AG04449 (cell line): ENCODE results near the gene CCDC110.

ENCODE experiments used
- CTCF ChIA-PET: fragments of 350-600 bp; formaldehyde crosslinking; extraction: SDS; loops from one replicate; lab custom pipeline; 2021; ENCODE audit warnings: antibody characterized with exemption; lab: Yijun Ruan, JAX
- POLR2A ChIA-PET: fragments of 400-600, 350-600 bp; formaldehyde crosslinking; extraction: SDS; loops from one replicate; lab custom pipeline; 2020; ENCODE audit warnings: antibody characterized with exemption, inconsistent platforms; lab: Yijun Ruan, JAX
- DNase-seq: peaks from one replicate; pipeline ENCODE4 v3.0.0-alpha.2; 2010; ENCODE audit warnings: low read depth, low spot score
- H3K4me3 ChIP-seq: 2 replicates; pipeline ENCODE4 v1.5.1; 2011; ENCODE audit warnings: low read depth, mild to moderate bottlenecking, control low read depth, low read length
- CTCF ChIP-seq: IDR thresholded peaks from one replicate; pipeline ENCODE4 v1.5.1; 2011; ENCODE audit warnings: mild to moderate bottlenecking, moderate library complexity, low read length, control low read depth, inconsistent platforms; ENCODE audit not compliant: insufficient read depth; ENCODE audit errors: missing control alignments

CCDC110 gene

GRCh38 chr4:185464183-185464582, 7.3 kb downstream of the CCDC110 start:
- POLR2A ChIA-PET: no interaction called here
- TF ChIP-seq CTCF: no peak
- no peak for DNase-seq
- H3K4me3 ChIP-seq: no peak overlapping the region
- CTCF ChIA-PET: interaction anchor here (0.9 to 1.2 kb wide), 3 partner anchors 16 to 574 kb away, joined by 3 to 5 read pairs (median 3); no protein-coding TSS in a partner anchor

DNA sequence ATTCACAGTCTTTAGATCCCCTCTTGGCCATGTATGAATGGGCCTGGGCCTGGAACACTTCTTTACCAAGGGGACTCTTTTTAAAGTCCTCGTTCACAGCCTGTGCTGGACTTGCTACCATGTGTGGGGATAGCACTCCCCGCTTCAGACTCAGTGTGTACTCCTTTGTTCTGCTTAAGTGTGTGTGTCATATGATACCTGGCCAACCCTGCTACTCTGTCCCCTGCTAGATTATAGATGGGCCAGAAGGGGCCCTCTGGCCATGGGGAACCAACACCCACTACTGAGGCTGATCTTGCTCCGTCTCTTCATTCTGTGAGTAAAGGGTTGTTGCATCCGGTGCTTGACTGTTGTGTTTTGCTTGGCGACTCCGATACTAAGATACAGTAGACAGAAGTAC, 8.0 kb downstream of the CCDC110 start:
- ChIA-PET POLR2A (no interaction called here), CTCF (interaction anchor here (0.9 to 1.2 kb wide), 3 partner anchors 15 to 574 kb away, joined by 3 to 5 read pairs (median 3); no protein-coding TSS in a partner anchor)
- no peak for DNase-seq
- H3K4me3 ChIP-seq: no peak overlapping the region
- TF ChIP-seq CTCF: no peak

- POLR2A ChIA-PET: no interaction called here
- DNase-seq: no peak
- TF ChIP-seq CTCF: no peak
- CTCF ChIA-PET: interaction anchor here (0.9 kb wide), 1 partner anchor 135 kb away, joined by 3 read pairs; no protein-coding TSS in a partner anchor
- no peak overlapping the region for H3K4me3 ChIP-seq
These were observed 10.0 kb downstream of the CCDC110 start for GRCh38 chr4:185461565-185461964.

- H3K4me3 ChIP-seq: no peak overlapping the region
- ChIA-PET POLR2A (interaction anchor here (0.6 kb wide), 1 partner anchor 150 kb away, joined by 3 read pairs; no protein-coding TSS in a partner anchor), CTCF (interaction anchor here (0.5 kb wide), 1 partner anchor 579 kb away, joined by 3 read pairs; no protein-coding TSS in a partner anchor)
- no peak for DNase-seq
- TF ChIP-seq CTCF: no peak
These were observed 14.4 kb downstream of the CCDC110 start for GRCh38 chr4:185457136-185457535.

GRCh38 chr4:185456131-185456530, 15.4 kb downstream of the CCDC110 start:
- POLR2A ChIA-PET: no interaction called here
- CTCF ChIA-PET: no interaction called here
- no peak overlapping the region for H3K4me3 ChIP-seq
- TF ChIP-seq CTCF: no peak
- DNase-seq: no peak

DNA sequence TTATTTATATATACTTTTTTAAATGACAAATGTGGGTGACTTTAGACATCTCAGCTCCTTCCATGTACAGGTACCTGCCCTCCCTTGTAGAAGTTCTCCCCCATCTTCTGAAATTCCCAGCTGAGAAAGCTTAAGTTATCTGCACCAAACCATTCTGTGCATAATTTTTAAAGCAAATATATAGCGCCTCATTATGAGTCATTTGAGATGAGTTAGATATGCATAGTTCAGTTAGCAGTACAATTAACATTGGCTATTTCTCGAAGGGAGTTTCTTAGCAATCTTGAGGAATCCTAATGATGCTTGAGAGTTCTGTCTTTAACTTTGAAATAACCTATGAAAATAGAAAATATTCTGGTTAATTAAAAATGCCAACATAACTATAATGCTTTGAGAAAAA, 26.3 kb downstream of the CCDC110 start:
- no peak overlapping the region for H3K4me3 ChIP-seq
- no peak for DNase-seq
- TF ChIP-seq CTCF: no peak
- CTCF ChIA-PET: interaction anchor here (1.1 kb wide), 1 partner anchor 593 kb away, joined by 3 read pairs; no protein-coding TSS in a partner anchor
- POLR2A ChIA-PET: no interaction called here
